Breast epithelium (tissue), 4 donors: ENCODE data around the gene BIRC6. TPM values are rescaled to one million over a fixed set of nuclear protein-coding genes. Genes with fewer than 3 reads are reported as not detected.

Experiments
- DNase-seq, 2 donors: peaks; one replicate each; pipeline ENCODE4 v3.0.0-alpha.2; 2019; ENCODE audit warnings: low spot score in 2 of 2
- H3K27ac ChIP-seq, 2 donors: fragments of 200-600 bp; sonication (generic) in 1 of 2; one replicate each; pipeline ENCODE4 v1.5.1; 2016 to 2019; ENCODE audit warnings: mild to moderate bottlenecking in 1 of 2
- H3K27me3 ChIP-seq, 2 donors: fragments of 200-600 bp; sonication (generic) in 1 of 2; one replicate each; pipeline versions ENCODE4 v1.5.1 to v1.6.0; 2017 to 2019; ENCODE audit warnings: control low read depth in 1 of 2, mild to moderate bottlenecking in 1 of 2
- H3K36me3 ChIP-seq: fragments of 200-600 bp; one replicate; pipeline ENCODE4 v1.5.1; 2019
- H3K4me1 ChIP-seq, 2 donors: fragments of 200-600 bp; sonication (generic); one replicate each; pipeline ENCODE4 v1.5.1; 2016 to 2019; ENCODE audit warnings: control low read depth in 1 of 2
- H3K4me3 ChIP-seq, 3 donors: fragments of 200-600 bp; sonication (generic); 1 replicate in 2 of 3; 2 replicates in 1 of 3; pipeline ENCODE4 v1.5.1; 2016 to 2019; ENCODE audit warnings: mild to moderate bottlenecking in 3 of 3, moderate library complexity in 2 of 3
- H3K9me3 ChIP-seq, 2 donors: fragments of 200-600 bp; sonication (generic) in 1 of 2; one replicate each; pipeline ENCODE4 v1.5.1; 2016 to 2019; ENCODE audit warnings: control low read depth in 1 of 2
- POLR2A ChIP-seq: fragments of 450-650 bp; IDR thresholded peaks from one replicate; pipeline ENCODE4 v1.6.1; 2016; ENCODE audit warnings: antibody characterized with exemption, mild to moderate bottlenecking, moderate library complexity
- POLR2AphosphoS5 ChIP-seq, 3 donors: sonication (generic); formaldehyde crosslinking; IDR thresholded peaks; one replicate each; pipeline ENCODE4 v1.6.1; 2017; ENCODE audit warnings: antibody characterized with exemption in 3 of 3
- intact Hi-C: fragments of 100-400 bp; cut with DNase I; formaldehyde crosslinking; loops from one replicate; pipeline ENCODE4 v1.15.1; 2023; ENCODE audit warnings: low total_unique reads
- total RNA-seq, 3 donors: library from RNA; depleted of rRNA; stranded (reverse); fragments of >200 nt; gene quantifications; one replicate each; pipeline ENCODE4 v1.1.0, GENCODE V29; 2016
- TF ChIP-seq, protein P1 (sequence below), 3 donors: fragments of 450-650 bp; IDR thresholded peaks; one replicate each; pipeline ENCODE4 v1.5.1; 2016 to 2017; ENCODE audit warnings: antibody characterized with exemption in 3 of 3, mild to moderate bottlenecking in 3 of 3, moderate library complexity in 3 of 3

The BIRC6 gene
- total RNA-seq, 3 donors from 2014 or later: 132 to 245 (median 152) TPM

DNA sequence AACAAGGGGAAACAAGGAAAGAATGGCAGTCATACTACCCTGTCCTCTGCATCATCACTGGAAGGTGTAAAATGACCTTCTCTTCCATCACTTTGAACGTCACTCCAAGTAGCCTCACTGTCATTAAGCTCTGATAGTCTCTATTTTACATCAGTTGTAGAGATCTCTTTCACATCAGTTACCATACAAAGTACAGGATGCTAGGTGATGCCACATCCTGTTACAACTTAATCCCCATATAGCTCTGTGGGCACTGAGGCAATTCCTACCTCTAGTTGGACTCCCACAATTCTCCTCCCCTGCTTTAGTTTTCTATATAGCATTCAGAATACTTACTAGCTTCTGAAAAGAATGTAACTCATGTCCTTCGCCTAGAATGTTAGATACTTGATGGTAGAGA is 215.9 kb downstream of the BIRC6 start:
- H3K9me3 ChIP-seq: no peaks in the 10 kb centered on the region

DNA sequence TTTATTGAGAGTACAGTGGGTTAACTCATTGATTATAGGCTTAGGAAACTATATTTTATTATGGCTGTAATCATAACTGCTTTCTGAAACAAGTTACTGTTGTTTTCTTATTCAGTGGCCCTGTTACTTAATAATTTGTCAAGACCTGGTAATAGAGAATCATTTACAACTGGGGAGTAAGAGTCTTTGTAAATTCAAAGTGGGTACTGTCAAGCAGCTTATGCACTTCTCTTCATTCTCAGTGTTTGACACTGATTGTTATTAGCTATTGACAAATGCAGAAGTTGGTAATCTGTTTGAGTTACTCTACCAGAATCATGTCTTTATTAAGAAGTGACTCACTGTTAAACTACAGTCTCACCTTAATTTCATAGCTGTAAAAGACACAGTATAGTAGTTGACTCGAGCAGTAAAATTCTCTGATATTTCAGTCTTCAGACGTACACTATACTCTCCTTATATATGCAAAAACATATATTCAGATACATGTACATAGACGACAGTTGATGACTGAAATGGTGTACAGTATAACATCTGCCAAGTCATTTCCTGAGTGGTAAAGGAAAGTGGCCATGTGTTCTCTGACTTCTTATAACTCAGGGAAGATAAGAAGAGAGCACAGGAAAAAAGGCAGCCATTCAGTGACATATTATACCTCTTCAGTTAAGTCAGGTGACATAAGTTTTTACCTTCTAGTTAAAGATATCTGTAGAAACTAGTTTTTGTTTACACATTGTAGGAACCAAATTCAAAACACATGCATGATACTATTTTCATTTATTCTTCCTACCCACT is 235.0 kb downstream of the BIRC6 start:
- Histone ChIP-seq H3K36me3 (no peaks in the 10 kb centered on the region), H3K9me3 (no peaks in the 10 kb centered on the region), H3K4me3 (no peak overlapping the region), H3K27ac (no peak overlapping the region), H3K4me1 (no peaks in the 10 kb centered on the region), H3K27me3 (no peaks in the 10 kb centered on the region)
- intact Hi-C loops: no loop called here
- DNase-seq: no peak
- TF ChIP-seq POLR2A (no peak), POLR2AphosphoS5 (IDR thresholded peaks at IDR 0.05) (no peak)
- TF ChIP-seq, protein P1, sequence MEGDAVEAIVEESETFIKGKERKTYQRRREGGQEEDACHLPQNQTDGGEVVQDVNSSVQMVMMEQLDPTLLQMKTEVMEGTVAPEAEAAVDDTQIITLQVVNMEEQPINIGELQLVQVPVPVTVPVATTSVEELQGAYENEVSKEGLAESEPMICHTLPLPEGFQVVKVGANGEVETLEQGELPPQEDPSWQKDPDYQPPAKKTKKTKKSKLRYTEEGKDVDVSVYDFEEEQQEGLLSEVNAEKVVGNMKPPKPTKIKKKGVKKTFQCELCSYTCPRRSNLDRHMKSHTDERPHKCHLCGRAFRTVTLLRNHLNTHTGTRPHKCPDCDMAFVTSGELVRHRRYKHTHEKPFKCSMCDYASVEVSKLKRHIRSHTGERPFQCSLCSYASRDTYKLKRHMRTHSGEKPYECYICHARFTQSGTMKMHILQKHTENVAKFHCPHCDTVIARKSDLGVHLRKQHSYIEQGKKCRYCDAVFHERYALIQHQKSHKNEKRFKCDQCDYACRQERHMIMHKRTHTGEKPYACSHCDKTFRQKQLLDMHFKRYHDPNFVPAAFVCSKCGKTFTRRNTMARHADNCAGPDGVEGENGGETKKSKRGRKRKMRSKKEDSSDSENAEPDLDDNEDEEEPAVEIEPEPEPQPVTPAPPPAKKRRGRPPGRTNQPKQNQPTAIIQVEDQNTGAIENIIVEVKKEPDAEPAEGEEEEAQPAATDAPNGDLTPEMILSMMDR (IDR thresholded peaks at IDR 0.05): no peak

More for the DNA sequence above, 215.9 kb downstream of the BIRC6 start:
- intact Hi-C loops: no loop called here
- Histone ChIP-seq H3K4me1 (no peaks in the 10 kb centered on the region), H3K27ac (no peak overlapping the region), H3K36me3 (no peaks in the 10 kb centered on the region), H3K27me3 (no peaks in the 10 kb centered on the region), H3K4me3 (no peak overlapping the region)
- TF ChIP-seq POLR2A (no peak), POLR2AphosphoS5 (IDR thresholded peaks at IDR 0.05) (no peak)
- TF ChIP-seq, protein P1 (IDR thresholded peaks at IDR 0.05): no peak
- DNase-seq: no peak

DNA sequence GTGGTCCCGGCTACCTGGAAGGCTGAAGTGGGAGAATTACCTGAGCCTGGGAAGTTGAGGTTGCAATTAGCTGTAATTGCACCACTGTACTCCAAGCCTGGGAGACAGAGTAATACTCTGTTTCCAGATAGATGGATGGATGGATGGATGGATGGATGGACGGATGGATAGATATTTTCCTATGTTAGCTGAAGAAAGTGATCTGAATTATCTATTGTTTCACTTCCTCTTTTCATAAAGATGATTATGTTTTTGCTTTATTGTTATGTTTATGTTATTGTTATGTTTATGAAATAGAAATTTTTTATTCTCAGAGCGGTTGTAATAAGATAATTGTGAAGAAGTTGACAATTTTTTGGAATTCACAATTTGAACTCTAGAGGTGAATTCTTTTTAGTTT is 237.8 kb downstream of the BIRC6 start:
- Histone ChIP-seq H3K4me1 (no peaks in the 10 kb centered on the region), H3K9me3 (no peaks in the 10 kb centered on the region), H3K4me3 (no peak overlapping the region), H3K27me3 (no peaks in the 10 kb centered on the region), H3K36me3 (no peaks in the 10 kb centered on the region), H3K27ac (no peak overlapping the region)
- TF ChIP-seq, protein P1 (IDR thresholded peaks at IDR 0.05): no peak
- TF ChIP-seq POLR2AphosphoS5 (IDR thresholded peaks at IDR 0.05): no peak
- no peak for TF ChIP-seq POLR2A
- intact Hi-C loops: no loop called here
- no peak for DNase-seq

DNA sequence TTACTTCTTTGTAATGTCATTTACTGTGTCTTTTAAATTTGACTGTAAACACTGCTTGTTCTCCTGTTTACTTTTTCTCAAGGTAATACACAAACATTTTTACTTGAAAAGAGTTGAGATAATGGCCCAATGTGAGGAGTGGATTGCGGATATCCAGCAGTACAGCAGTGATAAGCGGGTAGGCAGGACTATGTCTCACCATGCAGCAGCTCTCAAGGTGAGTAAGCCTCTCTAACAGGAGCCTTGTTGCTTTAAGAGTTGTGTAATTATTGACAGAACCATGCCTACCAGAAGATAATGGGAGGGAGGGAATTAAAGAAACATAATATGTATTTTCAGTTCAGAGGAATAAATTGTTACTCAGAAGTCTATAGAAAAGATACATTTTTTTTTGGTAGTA is 254.5 kb downstream of the BIRC6 start:
- H3K9me3 ChIP-seq: no peaks in the 10 kb centered on the region
- TF ChIP-seq, protein P1 (IDR thresholded peaks at IDR 0.05): no peak
- TF ChIP-seq POLR2A (no peak), POLR2AphosphoS5 (IDR thresholded peaks at IDR 0.05) (no peak)
- no peak overlapping the region for H3K4me3 ChIP-seq
- H3K36me3 ChIP-seq: no peaks in the 10 kb centered on the region
- no peak for DNase-seq
- H3K27ac ChIP-seq: no peak overlapping the region
- H3K27me3 ChIP-seq: no peaks in the 10 kb centered on the region
- H3K4me1 ChIP-seq: no peaks in the 10 kb centered on the region
- intact Hi-C loops: no loop called here

DNA sequence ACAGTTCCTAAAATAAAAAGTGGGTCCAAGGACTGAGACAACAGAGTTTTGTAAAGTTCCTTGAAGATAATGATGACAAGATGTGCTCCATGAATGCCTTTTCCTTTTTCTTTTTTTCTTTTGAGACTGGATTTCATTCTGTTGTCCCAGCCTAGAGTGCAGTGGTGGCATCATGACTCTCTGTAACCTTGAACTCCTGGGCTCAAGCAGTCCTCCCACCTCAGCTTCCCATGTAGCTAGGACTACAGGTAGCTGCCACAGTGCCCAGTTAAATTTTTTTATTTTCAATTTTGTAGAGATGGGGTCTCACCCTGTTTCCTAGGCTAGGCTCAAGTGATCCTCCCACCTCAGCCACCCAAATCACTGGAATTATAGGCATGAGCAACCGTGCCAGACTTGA is 254.9 kb downstream of the BIRC6 start:
- TF ChIP-seq, protein P1 (IDR thresholded peaks at IDR 0.05): no peak
- no peak for TF ChIP-seq POLR2AphosphoS5 (IDR thresholded peaks at IDR 0.05)
- TF ChIP-seq POLR2A: no peak

More for the DNA sequence above, 254.9 kb downstream of the BIRC6 start:
- intact Hi-C loops: no loop called here
- Histone ChIP-seq H3K4me1 (no peaks in the 10 kb centered on the region), H3K4me3 (no peak overlapping the region), H3K9me3 (no peaks in the 10 kb centered on the region), H3K27ac (no peak overlapping the region), H3K27me3 (no peaks in the 10 kb centered on the region), H3K36me3 (no peaks in the 10 kb centered on the region)
- DNase-seq: no peak
